HL-60 (cell line): ENCODE measurements around the gene HIGD2B.

Experiments
- CTCF ChIP-seq: IDR thresholded peaks from one replicate; pipeline ENCODE4 v1.5.1; 2011; ENCODE audit warnings: low read length, control low read depth, inconsistent platforms; ENCODE audit not compliant: insufficient read depth
- GABPA ChIP-seq: IDR thresholded peaks from 2 replicates; pipeline ENCODE4 v1.6.1; 2012; ENCODE audit warnings: low read depth
- POLR2AphosphoS5 ChIP-seq: IDR thresholded peaks from 2 replicates; pipeline ENCODE4 v1.6.1; 2012; ENCODE audit warnings: low read depth
- REST ChIP-seq: IDR thresholded peaks from 2 replicates; pipeline ENCODE4 v1.6.1; 2012; ENCODE audit warnings: low read depth; ENCODE audit not compliant: insufficient replicate concordance
- SPI1 ChIP-seq: IDR thresholded peaks from 2 replicates; pipeline ENCODE4 v1.6.1; 2012; ENCODE audit warnings: low read depth, mild to moderate bottlenecking, borderline replicate concordance

- TF ChIP-seq CTCF, result no peak
- no peak for TF ChIP-seq POLR2AphosphoS5
- TF ChIP-seq GABPA, result no peak
- no peak for TF ChIP-seq REST
- TF ChIP-seq SPI1, result no peak
These were observed 2.7 kb upstream of the HIGD2B start for GRCh38 chr15:72688697-72689096.
